CD4-positive, alpha-beta T cell treated with Interleukin-21 for 1 hour (primary cell): ENCODE data around the gene PRRC2B.
"Not testable (repeated sequence)": the region's sequence is repeated elsewhere in the genome, so short reads cannot be mapped to it uniquely, and the experiment has no call there.

ENCODE experiments used
- DNase-seq: peaks from one replicate; pipeline ENCODE4 v3.0.0-alpha.2; 2020

PRRC2B gene

GRCh38 chr9:131546336-131547084 lies 152.6 kb downstream of the PRRC2B start:
- no peak for DNase-seq

GRCh38 chr9:131549186-131549585 lies 155.3 kb downstream of the PRRC2B start:
- not testable (repeated sequence) for DNase-seq
